ENCODE data around the gene ZER1. TPM values are rescaled to one million over a fixed set of nuclear protein-coding genes. Genes with fewer than 3 reads are reported as not detected.
A peak's percentile ranks its signal among the peaks of the same experiment; 100 is the strongest.

ZER1 gene
- total and polyA plus RNA-seq, 7 donors = 15.2 to 67.2 (median 54.8) TPM

DNA sequence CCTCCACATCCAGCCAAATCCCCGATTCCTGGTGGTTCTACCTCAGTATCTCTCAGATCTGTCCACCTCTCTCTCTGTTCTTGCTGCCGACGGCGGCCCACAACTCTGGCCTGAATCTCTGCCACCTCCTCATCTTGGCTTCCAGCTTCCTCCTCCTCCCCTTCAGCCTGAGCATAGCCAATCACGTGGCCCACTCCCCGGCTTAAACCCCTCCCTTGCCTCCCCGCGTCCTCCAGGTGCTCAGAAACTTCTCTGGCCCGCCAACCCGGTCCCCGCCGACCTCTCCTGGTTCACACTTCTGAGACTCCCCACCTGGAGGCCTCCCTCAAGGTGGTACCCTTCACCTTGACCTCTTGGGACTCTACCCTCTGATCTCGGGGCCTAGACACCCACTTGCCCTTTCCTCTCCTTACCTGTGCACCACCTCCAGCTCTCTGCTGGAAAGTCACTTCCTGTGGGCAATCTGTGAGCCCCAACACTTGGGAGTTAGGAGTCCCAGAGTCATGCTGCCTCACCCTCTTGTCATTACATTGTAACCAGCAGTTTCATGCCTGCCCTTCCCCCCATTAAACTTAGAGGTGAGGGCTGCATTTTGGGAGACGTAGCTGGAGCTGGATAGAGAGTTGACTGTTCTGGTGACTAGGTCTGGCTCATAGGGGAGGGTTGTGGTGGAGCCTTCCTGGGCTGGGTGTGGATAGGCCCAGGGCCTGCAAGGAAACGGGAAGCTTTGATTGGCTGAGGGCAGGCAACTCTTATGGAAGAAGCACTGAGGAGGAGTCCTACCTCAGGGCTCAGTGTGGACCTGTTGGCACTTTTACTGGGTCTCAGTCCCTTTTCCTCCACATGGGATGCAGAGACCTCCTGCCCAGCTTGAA lies 87.2 kb downstream of the ZER1 start:
- intact Hi-C loops (cut with DNase I) = no loop called here
- H3K27ac ChIP-seq = peak overlapping the region; percentile 10
- DNase-seq (peak; percentile 47 to 69), ATAC-seq (no peak)
- H3K4me3 ChIP-seq = peak overlapping the region; percentile 62
- no peaks in the 10 kb centered on the region for H3K36me3 ChIP-seq (ENCODE audit: insufficient read depth in 1 of 2, low read depth in 1 of 2)
- 33 to 43% (median 42%) methylated on average over 15 of the region's 15 CpGs for WGBS, 3 donors
- H3K27me3 ChIP-seq (ENCODE audit: insufficient read depth in 3 of 3, low read length in 2 of 3) = no peaks in the 10 kb centered on the region
- TF ChIP-seq CTCF (IDR thresholded peaks at IDR 0.05) = no peak
- H3K9me3 ChIP-seq = no peaks in the 10 kb centered on the region
- H3K4me1 ChIP-seq = no peaks in the 10 kb centered on the region

- H3K4me1 ChIP-seq = no peaks in the 10 kb centered on the region
- ATAC-seq (no peak), DNase-seq (no peak)
- no peaks in the 10 kb centered on the region for H3K36me3 ChIP-seq (ENCODE audit: insufficient read depth in 1 of 2, low read depth in 1 of 2)
- H3K4me3 ChIP-seq = peak overlapping the region; percentile 62
- intact Hi-C loops (cut with DNase I) = no loop called here
- no peaks in the 10 kb centered on the region for H3K27me3 ChIP-seq (ENCODE audit: insufficient read depth in 3 of 3, low read length in 2 of 3)
- WGBS, 3 donors = 30 to 46% (median 44%) methylated on average over 3 of the region's 3 CpGs
- TF ChIP-seq CTCF (IDR thresholded peaks at IDR 0.05) = no peak
- H3K27ac ChIP-seq = peak overlapping the region; percentile 10
- no peaks in the 10 kb centered on the region for H3K9me3 ChIP-seq
Observed at GRCh38 chr9:128684065-128684324, 87.7 kb downstream of the ZER1 start.

DNA sequence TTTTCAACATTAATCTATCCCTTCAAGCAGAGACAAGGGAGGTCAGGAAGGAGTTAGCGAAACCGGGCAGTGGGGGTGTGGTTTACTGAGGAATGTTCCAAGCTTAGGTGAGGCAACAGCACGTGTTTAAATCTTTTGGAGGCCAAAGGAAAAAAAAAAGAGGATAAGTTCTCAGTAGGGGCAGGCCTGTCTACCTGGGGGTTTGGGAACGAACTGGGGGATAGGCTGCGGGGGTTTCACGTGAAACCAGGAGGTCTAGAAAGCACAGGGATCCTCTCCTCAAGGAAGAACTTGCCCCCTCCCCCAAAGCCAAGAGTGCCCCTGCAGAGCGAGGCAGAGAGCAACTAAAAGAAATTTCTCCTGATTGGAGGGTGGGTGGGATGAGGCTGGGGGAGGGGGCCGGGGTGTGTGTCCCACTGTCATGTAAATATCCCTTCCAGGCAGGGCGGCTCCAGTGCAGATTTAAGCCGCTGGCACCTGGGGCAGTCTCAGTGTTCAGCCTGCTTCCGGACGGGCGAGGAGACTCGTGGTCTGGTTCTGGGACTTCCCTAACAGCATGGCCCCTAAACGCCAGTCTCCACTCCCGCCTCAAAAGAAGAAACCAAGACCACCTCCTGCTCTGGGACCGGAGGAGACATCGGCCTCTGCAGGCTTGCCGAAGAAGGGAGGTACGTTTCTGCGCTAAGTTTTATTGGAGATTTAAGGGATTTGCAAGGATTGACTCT lies 88.2 kb downstream of the ZER1 start:
- Histone ChIP-seq H3K4me3 (peak overlapping the region; percentile 62), H3K9me3 (no peaks in the 10 kb centered on the region), H3K27ac (no peak overlapping the region), H3K4me1 (no peaks in the 10 kb centered on the region), H3K36me3 (ENCODE audit: insufficient read depth in 1 of 2, low read depth in 1 of 2) (no peaks in the 10 kb centered on the region), H3K27me3 (ENCODE audit: insufficient read depth in 3 of 3, low read length in 2 of 3) (no peaks in the 10 kb centered on the region)
- WGBS, 3 donors = 24 to 31% (median 31%) methylated on average over 21 of the region's 21 CpGs
- ATAC-seq (no peak), DNase-seq (no peak)
- intact Hi-C loops (cut with DNase I) = no loop called here
- no peak for TF ChIP-seq CTCF (IDR thresholded peaks at IDR 0.05)

Other genes with a start within 250 kb of the ZER1 start
- gene SPTAN1, start 219.3 kb downstream of the ZER1 start, total RNA-seq = 10 to 100 TPM; 42.6 to 91.4 (median 56.2) TPM
- 10 to 100 TPM; 18.1 to 30.7 (median 26.4) TPM for gene SPTAN1, start 219.3 kb downstream of the ZER1 start, polyA plus RNA-seq
- 10 to 100 TPM in 2 of 4 donors, 1 to 10 TPM in 2; 6.3 to 10.3 (median 8.6) TPM for gene DYNC2I2, start 115.1 kb downstream of the ZER1 start, total RNA-seq
- 10 to 100 TPM; 19.0 to 29.1 (median 25.0) TPM for gene DYNC2I2, start 115.1 kb downstream of the ZER1 start, polyA plus RNA-seq
- 100 to 1,000 TPM; 171 to 283 (median 203) TPM for gene SET, start 82.7 kb downstream of the ZER1 start, total RNA-seq
- 100 to 1,000 TPM; 141 to 244 (median 230) TPM for gene SET, start 82.7 kb downstream of the ZER1 start, polyA plus RNA-seq
- 1 to 10 TPM; 2.6 to 5.0 (median 3.4) TPM for gene PKN3, start 69.4 kb downstream of the ZER1 start, total RNA-seq
- gene PKN3, start 69.4 kb downstream of the ZER1 start, polyA plus RNA-seq = 1 to 10 TPM; 2.9 to 4.4 (median 3.1) TPM
- 1 to 10 TPM; 4.5 to 7.2 (median 5.0) TPM for gene ZDHHC12, start 47.8 kb downstream of the ZER1 start, total RNA-seq
- gene ZDHHC12, start 47.8 kb downstream of the ZER1 start, polyA plus RNA-seq = 10 to 100 TPM in 2 of 3 donors, 1 to 10 TPM in 1; 9.7 to 18.5 (median 12.4) TPM
- gene TBC1D13, start 15.3 kb upstream of the ZER1 start, total RNA-seq = 10 to 100 TPM; 14.4 to 17.5 (median 15.8) TPM
- 10 to 100 TPM; 11.8 to 25.1 (median 15.3) TPM for gene TBC1D13, start 15.3 kb upstream of the ZER1 start, polyA plus RNA-seq
- gene ENDOG, start 46.6 kb upstream of the ZER1 start, total RNA-seq = 100 to 1,000 TPM in 1 of 4 donors, 10 to 100 TPM in 3; 81.6 to 109 (median 90.0) TPM
- 100 to 1,000 TPM in 1 of 3 donors, 10 to 100 TPM in 2; 56.0 to 116 (median 84.9) TPM for gene ENDOG, start 46.6 kb upstream of the ZER1 start, polyA plus RNA-seq
- gene SPOUT1, start 57.9 kb upstream of the ZER1 start, total RNA-seq = 10 to 100 TPM; 13.3 to 33.0 (median 20.6) TPM
- gene SPOUT1, start 57.9 kb upstream of the ZER1 start, polyA plus RNA-seq = 10 to 100 TPM in 2 of 3 donors, 1 to 10 TPM in 1; 9.5 to 18.3 (median 13.3) TPM
- gene KYAT1, start 110.0 kb upstream of the ZER1 start, total RNA-seq = 1 to 10 TPM; 6.4 to 8.9 (median 7.1) TPM
- gene KYAT1, start 110.0 kb upstream of the ZER1 start, polyA plus RNA-seq = 10 to 100 TPM in 1 of 3 donors, 1 to 10 TPM in 2; 7.2 to 12.0 (median 7.9) TPM
- gene LRRC8A, start 110.2 kb upstream of the ZER1 start, total RNA-seq = 10 to 100 TPM; 12.2 to 22.4 (median 18.3) TPM
- gene LRRC8A, start 110.2 kb upstream of the ZER1 start, polyA plus RNA-seq = 10 to 100 TPM; 11.6 to 71.5 (median 16.4) TPM
- 10 to 100 TPM; 11.0 to 36.6 (median 29.9) TPM for gene PHYHD1, start 149.1 kb upstream of the ZER1 start, total RNA-seq
- gene PHYHD1, start 149.1 kb upstream of the ZER1 start, polyA plus RNA-seq = 10 to 100 TPM; 16.7 to 45.0 (median 20.0) TPM
- gene DOLK, start 175.7 kb upstream of the ZER1 start, total RNA-seq = 1 to 10 TPM; 4.5 to 9.0 (median 6.5) TPM
- gene DOLK, start 175.7 kb upstream of the ZER1 start, polyA plus RNA-seq = 10 to 100 TPM in 2 of 3 donors, 1 to 10 TPM in 1; 6.2 to 14.0 (median 12.2) TPM
- 10 to 100 TPM; 17.2 to 25.9 (median 25.4) TPM for gene NUP188, start 175.8 kb upstream of the ZER1 start, total RNA-seq
- gene NUP188, start 175.8 kb upstream of the ZER1 start, polyA plus RNA-seq = 10 to 100 TPM in 2 of 3 donors, 1 to 10 TPM in 1; 9.8 to 28.1 (median 18.6) TPM